PC-3 (cell line): Measurements from ENCODE around the gene L3MBTL1. TPM values are rescaled to one million over a fixed set of nuclear protein-coding genes. Genes with fewer than 3 reads are reported as not detected.

Experiments used
- ATAC-seq: fragments of 200-7000 bp; cut with Tn5 transposase; 2 replicates; pipeline ENCODE4 v1.9.1; 2020; ENCODE audit warnings: mild to moderate bottlenecking, moderate library complexity
- BruUV-seq: library from RNA; stranded (reverse); fragments of 400-500 nt; replicated peaks from 2 replicates; lab custom pipeline; 2021; lab: Mats Ljungman, UMichigan
- CTCF ChIA-PET: fragments of 300-600 bp; sonication (Branson Sonifier 250); formaldehyde crosslinking; loops from one replicate; lab custom pipeline; 2022; ENCODE audit warnings: antibody characterized with exemption; lab: Charles Lee
- POLR2A ChIA-PET: fragments of 300-600 bp; sonication (Branson Sonifier 250); formaldehyde crosslinking; loops from one replicate; lab custom pipeline; 2022; ENCODE audit warnings: antibody characterized with exemption; ENCODE audit not compliant: unreplicated experiment; lab: Charles Lee
- DNase-seq: peaks from one replicate; pipeline ENCODE4 v3.0.0-alpha.2; 2015
- H2AFZ ChIP-seq: fragments of 300-600 bp; sonication (generic); 2 replicates; pipeline ENCODE4 v1.6.0; 2016; ENCODE audit warnings: antibody characterized with exemption, low read length
- H3F3A ChIP-seq: fragments of 300-600 bp; sonication (generic); one replicate; pipeline ENCODE4 v1.6.0; 2017; ENCODE audit warnings: antibody characterized with exemption, low read length, control low read depth, mild to moderate bottlenecking; ENCODE audit not compliant: unreplicated experiment
- H3K27ac ChIP-seq: fragments of 300-600 bp; sonication (generic); 2 replicates; pipeline ENCODE4 v1.5.1; 2016; ENCODE audit warnings: mild to moderate bottlenecking, low read length
- H3K27me3 ChIP-seq: fragments of 300-600 bp; sonication (generic); 2 replicates; pipeline ENCODE4 v1.6.1; 2016; ENCODE audit warnings: low read length, mixed read lengths
- H3K36me3 ChIP-seq: fragments of 300-600 bp; sonication (generic); 2 replicates; pipeline ENCODE4 v1.6.1; 2016; ENCODE audit warnings: low read depth, mixed run types, low read length, mixed read lengths
- H3K4me1 ChIP-seq: fragments of 300-600 bp; sonication (generic); 2 replicates; pipeline ENCODE4 v1.5.1; 2016; ENCODE audit warnings: low read length; ENCODE audit not compliant: insufficient read depth
- H3K4me2 ChIP-seq: fragments of 300-600 bp; sonication (generic); 2 replicates; pipeline ENCODE4 v1.6.0; 2016; ENCODE audit warnings: low read length
- H3K4me3 ChIP-seq: fragments of 300-600 bp; sonication (generic); 2 replicates; pipeline ENCODE4 v1.5.1; 2016; ENCODE audit warnings: mild to moderate bottlenecking, low read length, mixed read lengths
- H3K79me2 ChIP-seq: fragments of 300-600 bp; sonication (generic); 2 replicates; pipeline ENCODE4 v1.6.1; 2017; ENCODE audit warnings: low read length, mixed read lengths
- H3K9ac ChIP-seq: fragments of 300-600 bp; sonication (generic); 2 replicates; pipeline ENCODE4 v1.6.0; 2016; ENCODE audit warnings: mild to moderate bottlenecking, low read length
- H3K9me2 ChIP-seq: fragments of 300-600 bp; sonication (generic); replicated peaks from 2 replicates; pipeline ENCODE4 v1.6.1; 2016; ENCODE audit warnings: mixed run types, low read length, mixed read lengths
- H3K9me3 ChIP-seq: fragments of 300-600 bp; sonication (generic); 2 replicates; pipeline ENCODE4 v1.6.1; 2016; ENCODE audit warnings: low read length, mixed read lengths
- H4K20me1 ChIP-seq: fragments of 300-600 bp; sonication (generic); 2 replicates; pipeline ENCODE4 v1.6.1; 2016; ENCODE audit warnings: low read length, mixed read lengths
- CTCF ChIP-seq: fragments of 300-600 bp; sonication (generic); conservative IDR thresholded peaks from 2 replicates; pipeline ENCODE4 v1.5.1; 2017; ENCODE audit warnings: antibody characterized with exemption, low read depth, mild to moderate bottlenecking, low read length
- EZH2 ChIP-seq: fragments of 300-600 bp; sonication (generic); IDR thresholded peaks from one replicate; pipeline ENCODE4 v1.6.1; 2017; ENCODE audit warnings: antibody characterized with exemption, mild to moderate bottlenecking, low read length; ENCODE audit not compliant: unreplicated experiment
- EZH2phosphoT487 ChIP-seq: fragments of 300-600 bp; sonication (generic); IDR thresholded peaks from 2 replicates; pipeline ENCODE4 v1.6.1; 2018; ENCODE audit warnings: mild to moderate bottlenecking, antibody characterized with exemption, low read length, borderline replicate concordance
- intact Hi-C: fragments of 100-400 bp; cut with micrococcal nuclease; formaldehyde crosslinking; loops from 2 replicates; pipeline ENCODE4 v1.9.0; 2023
- total RNA-seq: library from RNA; depleted of rRNA; stranded (reverse); fragments of >200 nt; gene quantifications from 2 replicates; pipeline ENCODE4 v1.2.3, GENCODE V29; 2014

Gene L3MBTL1
- total RNA-seq, 1 experiment from 2014 or later, result 9.9 TPM

GRCh38 chr20:43537921-43538877, 30.7 kb downstream of the L3MBTL1 start:
- POLR2A ChIA-PET, result no interaction called here
- Histone ChIP-seq H3K4me2 (no peak overlapping the region), H3F3A (no peaks in the 10 kb centered on the region), H3K27me3 (no peaks in the 10 kb centered on the region), H3K4me3 (no peak overlapping the region), H3K4me1 (peaks cover 18% of the 10 kb centered on the region), H3K27ac (no peak overlapping the region), H3K9me3 (no peaks in the 10 kb centered on the region), H4K20me1 (peaks cover 3% of the 10 kb centered on the region; the same call in 1 of the 2 replicates), H3K9me2 (no peaks in the 10 kb centered on the region), H3K9ac (no peak overlapping the region), H3K36me3 (peaks cover 2% of the 10 kb centered on the region; the same call in 1 of the 2 replicates), H3K79me2 (no peaks in the 10 kb centered on the region), H2AFZ (no peak overlapping the region)
- intact Hi-C loops, result loop anchor here (1.0 to 5.0 kb wide), 3 partner anchors 79 to 544 kb away; no protein-coding TSS in a partner anchor
- BruUV-seq, result no TSS peak
- TF ChIP-seq CTCF, result peak; percentile 99
- TF ChIP-seq EZH2, result no peak
- TF ChIP-seq EZH2phosphoT487, result no peak
- CTCF ChIA-PET, result interaction anchor here (0.5 to 1.3 kb wide), 7 partner anchors 19 to 542 kb away, joined by 3 to 13 read pairs (median 5); partner anchors contain the start of gene IFT52
- peak; percentile 86 for DNase-seq
- peak; percentile 68 for ATAC-seq

- Histone ChIP-seq H3K4me3 (no peak overlapping the region), H4K20me1 (peaks cover 3% of the 10 kb centered on the region; the same call in 1 of the 2 replicates), H3K4me2 (no peak overlapping the region), H2AFZ (no peak overlapping the region), H3K9me3 (no peaks in the 10 kb centered on the region), H3K27me3 (no peaks in the 10 kb centered on the region), H3K9me2 (no peaks in the 10 kb centered on the region), H3K9ac (no peak overlapping the region), H3F3A (no peaks in the 10 kb centered on the region), H3K27ac (no peak overlapping the region), H3K79me2 (no peaks in the 10 kb centered on the region), H3K4me1 (peaks cover 24% of the 10 kb centered on the region), H3K36me3 (peaks cover 3% of the 10 kb centered on the region; the same call in 1 of the 2 replicates)
- CTCF ChIA-PET, result no interaction called here
- no TSS peak for BruUV-seq
- TF ChIP-seq CTCF (no peak), EZH2phosphoT487 (no peak), EZH2 (no peak)
- POLR2A ChIA-PET, result no interaction called here
- ATAC-seq (no peak), DNase-seq (no peak)
- intact Hi-C loops, result loop anchor here (1.0 to 5.0 kb wide), 3 partner anchors 78 to 543 kb away; no protein-coding TSS in a partner anchor
Measured at GRCh38 chr20:43538878-43539700, 31.6 kb downstream of the L3MBTL1 start.
